ENCODE measurements around the gene SNCAIP.

SNCAIP gene

DNA sequence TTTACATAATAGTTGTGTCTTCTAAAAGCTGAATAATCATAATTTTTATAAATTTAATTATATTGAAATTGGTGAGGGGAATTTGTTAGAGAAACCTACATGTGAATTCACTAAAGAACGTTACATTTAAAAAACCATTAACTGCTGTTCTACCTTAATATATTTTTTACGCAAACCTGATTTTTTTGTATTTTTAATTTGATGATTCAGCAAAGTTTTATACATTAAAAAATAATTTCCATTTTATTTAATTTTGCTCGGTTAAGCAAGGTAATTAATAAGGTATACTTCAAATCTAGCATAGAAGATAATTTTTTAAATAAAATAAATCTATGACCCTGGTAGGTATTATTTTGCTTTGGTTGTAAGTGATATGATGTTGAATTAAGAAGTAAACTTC lies 114.3 kb downstream of the SNCAIP start:
- DNase-seq (ENCODE audit: low read depth in 2 of 2), result no peak

DNA sequence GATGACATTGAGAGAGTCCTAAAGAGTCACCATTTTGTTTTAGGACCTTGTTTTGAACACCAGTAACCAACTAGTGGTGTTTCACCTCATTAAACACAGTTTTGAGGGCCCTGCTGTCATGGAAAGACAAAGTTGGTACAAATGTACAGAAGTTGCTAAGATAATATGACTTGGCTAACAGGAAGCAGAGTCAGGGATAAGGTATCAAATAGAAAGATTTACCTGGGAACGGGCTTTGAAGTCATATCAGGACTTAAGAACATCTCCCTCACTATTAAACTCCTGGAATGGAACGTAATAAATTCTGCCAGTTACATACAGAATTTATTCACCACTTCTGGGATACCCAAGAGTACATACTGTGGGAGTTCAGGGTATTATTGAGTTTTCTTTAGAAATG lies 115.6 kb downstream of the SNCAIP start:
- no peak for DNase-seq (ENCODE audit: low read depth in 2 of 2)

DNA sequence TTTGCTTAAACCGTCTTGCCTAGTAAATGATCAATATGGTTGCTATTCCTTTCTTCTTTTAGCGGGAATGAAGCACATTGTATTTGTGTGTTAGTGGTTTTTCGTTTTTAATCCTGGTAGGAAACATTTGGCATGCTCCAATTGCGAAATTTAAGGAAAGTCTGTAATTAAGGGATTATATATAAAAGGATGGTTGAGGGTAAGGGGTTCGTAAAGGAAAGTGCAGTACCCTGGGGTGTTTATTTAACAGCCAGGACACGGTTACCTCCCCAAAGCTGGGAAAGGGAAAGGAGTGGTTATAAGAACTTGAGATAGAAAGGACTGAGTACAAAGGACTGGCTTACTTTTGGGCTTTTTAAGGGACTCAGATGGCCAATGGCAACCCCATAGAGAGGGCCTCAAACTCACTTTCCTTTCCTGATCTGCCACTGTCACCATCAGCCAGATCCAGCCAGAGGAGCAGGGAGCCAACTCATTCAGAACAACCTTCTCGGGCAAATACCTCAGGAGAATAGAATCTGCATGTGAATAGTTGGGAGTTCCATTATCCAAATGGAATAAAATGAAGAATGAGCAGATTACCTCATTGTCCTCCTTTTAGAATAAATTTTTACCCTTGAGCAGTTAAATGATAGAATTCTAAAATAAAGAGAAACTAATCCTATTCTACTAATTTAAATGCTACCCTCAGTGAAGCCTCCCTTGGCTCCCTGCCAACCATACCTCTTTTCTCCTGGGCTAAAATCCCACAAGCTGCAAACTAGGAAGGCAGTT lies 117.7 kb downstream of the SNCAIP start:
- no peak for DNase-seq (ENCODE audit: low read depth in 2 of 2)

DNA sequence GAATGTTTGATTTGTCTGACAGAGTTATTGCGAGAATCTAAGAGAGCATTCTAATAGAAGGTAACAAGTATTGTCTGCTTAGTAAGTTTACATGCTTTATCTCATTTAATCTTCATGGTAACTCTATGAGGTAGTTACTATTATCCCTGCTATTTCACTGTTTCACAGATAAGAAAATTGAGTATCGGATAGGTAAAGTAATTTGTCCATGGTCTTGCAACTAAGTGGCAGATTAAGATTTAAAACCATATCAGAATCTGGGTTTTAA lies 118.2 kb downstream of the SNCAIP start:
- DNase-seq (ENCODE audit: low read depth in 2 of 2), result no peak

DNA sequence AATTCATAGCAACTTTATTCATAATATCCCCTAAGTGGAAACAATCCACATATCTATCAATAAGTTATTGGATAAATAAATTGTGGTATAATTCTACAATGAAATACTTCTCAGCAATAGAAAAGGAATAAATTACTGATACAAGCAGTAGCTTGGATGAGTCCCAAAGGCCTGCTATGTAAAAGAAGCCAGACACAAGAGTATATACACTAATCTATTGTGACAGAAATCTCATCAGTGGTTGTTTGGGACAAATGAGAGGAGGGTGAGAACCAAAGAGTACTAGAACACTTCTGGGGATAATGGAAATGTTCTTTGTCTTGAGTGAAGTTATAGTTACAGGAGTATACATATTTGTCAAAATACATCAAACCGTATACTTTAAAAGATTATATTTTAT lies 119.3 kb downstream of the SNCAIP start:
- no peak for DNase-seq (ENCODE audit: low read depth in 2 of 2)

DNA sequence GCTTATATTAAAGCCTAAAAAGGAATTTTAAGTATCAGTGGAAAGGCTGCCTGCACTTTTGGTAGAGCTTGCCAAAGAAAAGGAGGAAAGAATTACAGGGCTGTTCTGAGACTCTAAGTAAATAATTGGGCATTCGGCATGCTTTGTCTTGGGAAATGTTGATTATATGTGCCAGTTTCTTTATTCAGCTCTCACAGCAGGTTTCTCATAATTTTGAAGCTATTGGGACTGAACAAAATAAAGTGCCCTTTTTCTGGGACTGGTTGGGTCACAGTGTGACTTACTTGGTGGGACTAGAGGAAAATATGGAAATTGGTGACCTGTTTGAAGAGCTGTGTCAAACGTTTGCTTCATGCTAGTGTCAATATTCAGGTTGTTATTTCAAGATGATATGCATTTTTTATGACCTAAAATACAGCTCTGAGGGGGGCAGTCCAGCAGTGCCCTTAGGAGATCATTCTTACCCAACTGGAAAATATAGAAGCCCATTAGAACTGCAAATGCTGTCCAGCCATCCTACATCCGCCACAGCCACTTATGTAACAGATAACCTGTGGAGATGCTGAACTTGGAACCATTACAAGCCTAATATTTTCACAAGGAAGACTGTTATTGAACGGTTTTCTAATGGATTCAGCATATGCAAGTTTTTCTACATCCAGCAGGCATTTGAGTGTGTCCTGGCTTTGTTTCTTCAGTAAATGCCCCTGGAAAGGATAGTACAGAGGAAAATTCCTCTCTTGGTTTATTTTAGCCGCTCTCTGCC lies 122.4 kb downstream of the SNCAIP start:
- DNase-seq (ENCODE audit: low read depth in 2 of 2), result no peak

DNA sequence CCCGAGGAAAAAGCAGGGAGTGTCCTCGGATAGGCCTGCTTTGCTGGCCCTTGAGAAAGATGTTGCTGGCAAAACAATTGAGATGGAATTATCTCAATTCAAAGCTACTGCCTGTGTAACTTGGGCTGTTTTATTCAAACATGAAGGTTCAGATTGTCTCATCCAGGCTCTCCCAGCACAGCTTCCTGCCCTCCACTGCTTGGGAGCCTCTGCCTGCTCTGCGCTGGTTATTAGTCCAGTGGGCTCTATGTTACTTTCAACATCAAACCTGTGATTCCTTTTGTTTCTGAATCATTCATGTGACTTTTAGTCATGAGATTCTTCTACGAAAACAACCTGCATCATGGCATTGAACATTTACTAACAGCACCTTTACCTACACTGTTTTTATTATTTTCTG lies 123.2 kb downstream of the SNCAIP start:
- DNase-seq (ENCODE audit: low read depth in 2 of 2), result no peak

DNA sequence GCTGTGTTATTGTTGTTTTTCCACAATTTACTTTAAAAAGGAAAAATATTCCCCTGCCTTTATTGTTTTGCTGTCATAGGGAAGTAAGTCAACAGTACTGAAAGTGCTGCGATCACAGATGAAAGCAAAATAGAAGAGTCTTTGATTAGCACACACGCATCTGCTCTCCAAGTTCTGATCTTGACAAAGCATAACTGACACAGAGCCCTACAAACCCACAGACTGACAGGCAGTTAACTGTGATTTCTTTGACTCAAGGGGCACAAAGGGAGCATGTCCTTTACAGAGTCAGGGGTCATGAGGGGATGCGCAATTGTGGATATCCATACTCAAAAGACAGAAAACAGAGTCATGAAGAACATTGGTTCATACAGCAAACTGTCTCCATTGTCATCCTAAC lies 123.7 kb downstream of the SNCAIP start:
- no peak for DNase-seq (ENCODE audit: low read depth in 2 of 2)

DNA sequence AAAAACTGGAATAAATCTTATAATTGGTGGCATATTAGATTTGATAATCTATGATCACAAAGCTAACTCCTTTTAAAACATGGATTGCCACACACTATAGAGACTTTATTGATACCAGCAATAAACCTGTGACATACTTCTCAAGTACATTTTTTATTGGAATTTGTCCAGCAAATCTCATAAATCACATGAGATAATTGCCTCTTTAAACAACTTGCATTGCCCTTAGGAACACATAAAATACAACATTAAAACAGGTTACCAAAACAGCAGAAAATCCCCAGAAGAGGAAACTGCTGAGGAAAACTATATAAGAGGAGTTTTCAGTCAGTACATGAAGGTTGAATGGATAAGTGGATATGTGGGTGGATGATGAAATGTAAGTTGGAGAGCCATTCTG lies 124.6 kb downstream of the SNCAIP start:
- DNase-seq (ENCODE audit: low read depth in 2 of 2), result no peak

DNA sequence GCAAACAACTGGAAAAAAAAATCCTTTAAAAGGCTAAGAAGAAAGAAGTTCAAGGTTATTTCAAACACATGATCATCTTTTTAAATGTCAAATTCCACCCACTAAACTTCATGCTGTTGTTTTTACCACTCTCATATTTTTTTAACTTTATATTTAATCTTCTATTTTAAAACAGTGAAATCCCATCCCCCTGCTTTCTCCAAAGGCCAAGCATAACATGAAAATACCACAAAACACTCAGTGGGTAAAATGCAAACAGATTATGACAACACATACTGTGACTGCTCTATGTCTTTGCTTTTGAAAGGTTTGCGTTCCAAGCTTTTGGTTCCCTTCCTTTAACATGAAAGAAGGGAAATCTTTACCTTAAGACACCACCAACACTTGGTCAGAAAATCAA lies 127.6 kb downstream of the SNCAIP start:
- no peak for DNase-seq (ENCODE audit: low read depth in 2 of 2)

DNA sequence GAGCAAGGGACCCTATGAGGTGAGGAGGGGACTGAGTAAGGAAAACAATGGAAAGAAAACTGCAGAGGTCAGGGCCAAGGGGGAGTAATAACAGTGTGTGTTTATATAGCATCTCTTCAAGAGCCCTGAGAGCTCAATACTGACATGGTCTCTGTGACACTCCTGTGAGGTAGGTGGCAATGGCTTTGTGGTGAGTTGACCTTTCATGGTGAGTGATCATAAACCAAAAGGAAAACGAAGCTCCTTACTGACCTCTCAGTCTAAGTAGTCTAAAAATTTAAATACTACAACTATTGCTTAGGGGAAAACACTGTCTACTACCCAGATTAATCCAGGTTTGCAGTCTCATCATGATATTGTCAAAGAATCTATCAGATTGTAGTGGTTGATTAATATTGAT lies 130.9 kb downstream of the SNCAIP start:
- no peak for DNase-seq (ENCODE audit: low read depth in 2 of 2)

DNA sequence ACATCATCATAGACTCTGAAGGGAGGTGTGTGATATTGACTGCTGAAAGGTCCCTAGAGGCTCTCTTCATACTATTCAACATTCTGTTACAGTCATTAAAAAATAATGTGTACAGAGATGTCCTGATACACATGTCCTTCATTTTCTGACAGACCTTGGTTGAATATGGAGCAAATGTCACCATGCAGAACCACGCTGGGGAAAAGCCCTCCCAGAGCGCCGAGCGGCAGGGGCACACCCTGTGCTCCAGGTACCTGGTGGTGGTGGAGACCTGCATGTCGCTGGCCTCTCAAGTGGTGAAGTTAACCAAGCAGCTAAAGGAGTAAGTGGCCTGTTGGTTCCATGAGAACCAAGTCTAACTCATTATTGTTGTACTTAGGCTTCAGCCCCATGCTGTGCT lies 132.4 kb downstream of the SNCAIP start:
- no peak for DNase-seq (ENCODE audit: low read depth in 2 of 2)

DNA sequence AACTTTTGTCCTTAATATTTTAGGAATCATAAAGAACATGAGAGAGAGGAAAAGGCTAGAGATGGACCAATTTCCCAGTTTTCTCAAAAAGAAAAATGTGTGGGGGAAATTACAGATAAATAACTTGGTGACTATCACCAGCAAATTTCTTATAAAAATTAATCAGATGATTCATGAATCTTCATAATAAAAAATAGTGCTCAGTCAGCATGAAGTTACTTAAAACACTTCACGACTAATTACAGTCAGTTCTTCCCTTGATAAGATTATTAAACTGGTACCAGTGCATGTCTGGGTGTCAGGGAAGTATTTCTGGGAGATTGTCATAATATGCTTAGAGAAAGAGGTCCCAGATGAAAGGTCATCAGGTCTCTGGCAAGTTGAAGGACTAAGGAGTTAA lies 133.0 kb downstream of the SNCAIP start:
- no peak for DNase-seq (ENCODE audit: low read depth in 2 of 2)

DNA sequence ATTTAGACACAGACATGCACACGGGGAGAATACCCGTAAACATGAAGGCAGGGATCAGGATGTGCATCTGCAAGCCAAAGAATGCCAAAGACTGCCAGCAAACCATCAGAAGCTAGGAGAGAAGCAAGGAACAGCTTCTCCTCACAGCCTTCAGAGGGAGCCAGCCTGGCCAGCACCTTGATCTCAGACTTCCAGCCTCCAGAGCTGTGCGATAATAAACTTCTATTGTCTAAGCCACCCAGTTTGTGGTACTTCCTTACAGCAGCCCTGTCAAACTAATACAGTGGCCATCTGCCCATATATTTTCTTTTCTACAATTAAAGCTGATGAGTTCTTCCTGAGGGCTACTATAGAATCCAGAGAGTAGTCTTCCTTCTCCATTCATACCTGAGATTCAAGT lies 135.0 kb downstream of the SNCAIP start:
- DNase-seq (ENCODE audit: low read depth in 2 of 2), result no peak

DNA sequence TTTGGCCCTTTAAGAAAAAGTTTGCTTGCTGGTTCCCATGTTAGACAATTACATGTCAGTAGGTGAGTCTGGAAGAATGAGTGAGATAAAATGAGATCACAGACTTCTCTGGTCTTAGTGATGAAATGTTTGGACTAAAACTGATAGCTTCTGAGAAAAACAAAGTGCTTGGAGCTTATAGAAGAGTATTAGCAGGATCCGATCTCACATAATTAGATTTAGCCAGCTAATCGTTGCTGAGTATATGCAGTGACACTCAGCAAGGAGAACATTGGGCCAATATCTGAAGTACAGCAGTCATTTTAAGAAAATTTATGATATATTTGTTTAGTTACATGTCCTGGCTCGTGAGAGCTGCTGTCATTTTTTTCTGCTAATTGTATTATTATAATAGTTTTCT lies 135.8 kb downstream of the SNCAIP start:
- no peak for DNase-seq (ENCODE audit: low read depth in 2 of 2)

DNA sequence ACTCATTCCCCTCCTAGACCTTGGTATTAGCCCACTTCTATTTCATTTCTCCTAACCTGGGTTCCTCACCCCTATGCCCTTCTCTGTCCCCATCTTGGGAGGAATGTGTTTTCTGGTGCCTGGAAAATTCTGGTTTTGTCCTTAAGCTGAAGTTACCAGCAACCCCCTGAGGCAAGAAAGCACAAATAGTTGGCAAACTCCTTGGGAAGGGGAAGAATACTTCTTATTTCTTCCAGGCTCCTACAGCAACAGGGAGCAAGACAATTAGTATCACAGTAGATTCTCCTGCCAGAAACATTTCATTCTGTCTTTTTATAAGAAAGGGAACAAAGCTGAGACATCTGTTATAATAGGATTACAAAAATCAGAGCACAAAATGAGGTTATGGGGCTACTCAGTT lies 142.5 kb downstream of the SNCAIP start:
- DNase-seq (ENCODE audit: low read depth in 2 of 2), result no peak

DNA sequence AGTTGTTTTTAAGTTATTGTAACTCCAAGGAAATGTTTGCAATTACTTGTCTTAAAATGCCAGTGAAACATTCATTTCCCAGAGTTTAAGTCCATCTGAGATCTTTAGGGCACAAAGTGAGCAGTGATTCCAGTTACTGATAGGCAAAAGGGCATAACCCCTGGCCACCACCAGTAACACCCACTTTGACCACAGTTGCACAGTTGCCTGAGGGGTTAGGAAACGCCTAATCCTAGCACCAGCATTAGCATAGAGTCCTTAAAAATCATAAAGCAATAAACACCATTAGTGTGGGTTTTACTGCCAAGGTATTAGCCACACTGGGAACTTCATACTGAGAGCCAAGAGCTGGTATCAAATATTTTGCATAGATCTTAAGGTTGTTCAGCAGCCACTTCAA lies 143.9 kb downstream of the SNCAIP start:
- no peak for DNase-seq (ENCODE audit: low read depth in 2 of 2)

DNA sequence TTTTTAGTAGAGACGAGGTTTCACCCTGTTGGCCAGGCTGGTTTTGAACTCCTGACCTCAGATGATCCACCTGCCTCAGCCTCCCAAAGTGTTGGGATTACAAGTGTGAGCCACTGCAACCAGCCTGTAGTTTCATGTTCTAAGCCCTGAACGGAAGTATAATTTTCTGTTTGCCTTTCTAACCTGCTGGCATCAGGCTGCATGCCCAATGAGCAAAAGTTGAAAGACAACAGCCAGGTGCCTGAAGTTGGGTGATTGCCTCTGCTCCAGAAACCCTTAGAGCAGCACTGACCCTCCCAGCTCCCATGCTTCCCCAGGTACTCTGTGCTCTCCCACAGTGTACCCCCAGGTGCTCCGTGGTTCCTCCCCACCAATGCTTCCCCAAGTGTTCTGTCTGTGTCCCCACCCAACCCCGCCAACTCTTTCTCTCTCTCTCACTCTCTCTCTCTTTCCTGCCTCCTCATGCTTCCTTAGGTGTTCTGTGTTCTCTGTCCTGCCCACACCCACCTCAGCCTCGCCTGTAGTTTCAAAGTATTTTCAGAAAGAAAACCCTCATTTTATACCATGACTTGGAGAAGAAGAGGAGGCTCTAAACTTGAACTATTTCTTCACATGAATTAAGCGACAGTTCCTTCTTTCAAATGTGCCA lies 145.3 kb downstream of the SNCAIP start:
- no peak for DNase-seq (ENCODE audit: low read depth in 2 of 2)

DNA sequence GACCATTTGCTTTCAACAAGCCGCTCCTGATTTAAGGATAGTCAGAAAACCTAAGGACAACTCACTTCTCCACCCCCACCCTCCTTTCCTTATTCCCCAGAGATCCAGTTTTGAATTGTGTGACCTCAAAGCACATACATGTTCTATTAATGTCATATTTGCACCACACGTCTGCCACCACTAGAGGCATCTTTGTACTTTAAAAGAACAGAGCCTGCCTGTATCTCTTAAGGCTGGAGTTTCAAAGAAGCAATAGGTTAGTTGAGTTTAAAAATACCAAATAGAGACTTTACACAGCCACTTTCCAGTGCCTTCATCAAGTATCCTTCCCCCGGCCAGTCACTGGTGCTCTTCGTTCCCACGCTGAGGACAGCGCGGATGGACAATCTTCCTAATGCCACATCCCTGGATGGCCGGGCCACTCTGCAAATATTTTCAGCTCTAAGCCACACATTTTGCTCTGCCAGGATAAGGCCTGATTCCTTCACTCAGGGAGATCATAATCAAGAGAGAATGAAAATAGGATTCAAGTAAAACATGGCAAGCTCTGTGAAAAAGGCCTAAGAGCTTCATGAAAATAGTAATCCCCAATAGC lies 146.3 kb downstream of the SNCAIP start:
- DNase-seq (ENCODE audit: low read depth in 2 of 2), result peak in 1 of 2 experiments; percentile 10

DNA sequence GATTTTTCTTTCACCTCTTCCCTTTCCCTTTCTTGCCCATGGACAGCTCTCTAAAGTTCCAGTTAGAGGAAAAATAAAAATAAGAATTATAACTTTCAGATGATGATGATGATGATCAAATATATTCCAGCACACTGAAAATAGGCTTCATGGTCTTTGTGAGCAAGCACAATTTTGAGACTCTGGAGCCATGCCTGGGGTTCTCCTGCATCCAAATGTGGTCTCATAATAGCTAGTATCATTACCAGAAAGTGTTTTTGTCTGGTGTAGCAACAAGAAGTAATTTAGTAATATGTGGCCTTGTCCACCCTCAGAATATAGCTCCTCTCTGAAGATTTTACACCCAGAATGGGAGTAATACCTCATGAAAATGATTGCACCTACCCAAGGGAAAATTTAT lies 150.4 kb downstream of the SNCAIP start:
- DNase-seq (ENCODE audit: low read depth in 2 of 2), result no peak

DNA sequence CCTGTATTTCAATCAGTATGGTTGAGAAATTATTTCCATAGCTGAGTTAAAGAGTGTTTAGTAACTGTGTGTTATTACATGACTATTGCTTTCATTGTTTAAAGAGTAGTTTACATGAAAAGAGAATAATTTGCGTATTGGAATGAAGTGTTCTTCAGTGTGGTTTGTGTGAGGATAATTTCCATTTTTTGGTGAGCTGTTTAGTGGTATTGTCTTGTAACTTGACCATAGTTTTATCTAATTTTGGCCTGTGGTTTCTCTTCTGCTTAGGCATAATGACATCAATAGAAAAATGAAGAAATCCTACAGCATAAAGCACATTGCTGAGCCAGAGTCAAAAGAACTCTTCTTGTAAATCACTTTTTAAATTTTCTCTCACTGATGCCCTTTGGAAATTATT lies 151.2 kb downstream of the SNCAIP start:
- DNase-seq (ENCODE audit: low read depth in 2 of 2), result peak; percentile 43 to 46

DNA sequence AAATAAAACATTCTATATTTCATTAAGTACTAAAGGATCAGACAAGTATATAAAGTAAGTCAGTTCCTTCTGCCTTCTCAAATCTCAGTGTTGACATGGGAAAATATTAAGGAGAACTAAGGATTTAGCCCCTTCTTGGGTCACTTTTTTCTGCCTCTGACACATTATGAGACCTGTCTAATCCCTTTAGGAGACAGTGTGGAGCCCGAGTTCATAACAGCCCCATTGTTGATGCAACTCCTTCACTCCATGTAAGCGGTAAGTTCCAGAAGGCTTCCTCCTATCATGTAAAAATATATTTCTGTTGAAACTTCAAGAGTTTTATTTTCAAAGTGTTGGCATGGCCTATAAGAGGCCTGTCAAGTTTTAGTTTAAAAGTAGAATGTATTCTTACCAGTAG lies 152.2 kb downstream of the SNCAIP start:
- DNase-seq (ENCODE audit: low read depth in 2 of 2), result no peak

DNA sequence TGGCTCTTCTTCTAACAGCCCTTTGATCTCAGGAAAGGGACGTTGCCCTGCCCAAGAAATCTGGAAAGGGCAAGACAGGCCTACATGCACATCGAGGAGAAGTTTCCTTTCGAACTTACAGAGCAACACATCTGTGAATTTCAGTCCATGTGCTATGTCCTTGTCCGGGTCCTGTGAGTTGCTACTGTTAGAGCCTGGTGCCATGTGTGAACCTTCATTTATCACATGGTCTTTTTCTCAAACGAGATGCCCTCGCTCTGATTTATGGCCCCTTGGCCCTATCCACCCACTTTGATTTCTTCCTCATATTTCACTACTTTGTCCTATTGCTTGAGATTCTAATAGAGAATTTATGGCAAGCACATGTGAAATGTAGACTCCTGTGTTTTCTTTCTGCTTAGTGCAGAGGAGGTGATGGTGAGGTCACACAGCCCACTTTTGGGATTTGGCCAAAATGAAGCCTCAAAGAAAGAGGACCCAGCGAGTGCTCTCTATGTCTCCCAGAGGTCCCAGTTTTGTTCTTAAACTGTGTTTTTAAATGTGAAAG lies 153.1 kb downstream of the SNCAIP start:
- no peak for DNase-seq (ENCODE audit: low read depth in 2 of 2)

All from fibroblast of skin of left quadriceps (primary cell).